Hepatocyte (in vitro differentiated cells): ENCODE results near the gene RPL35. TPM values are rescaled to one million over a fixed set of nuclear protein-coding genes. Genes with fewer than 3 reads are reported as not detected.

Source experiments
- DNase-seq: peaks from one replicate; pipeline ENCODE4 v3.0.0-alpha.2; 2016; ENCODE audit warnings: low spot score
- H2AFZ ChIP-seq: fragments of 200-600 bp; sonication (generic); 2 replicates; pipeline ENCODE4 v1.6.0; 2016; ENCODE audit warnings: antibody characterized with exemption, mild to moderate bottlenecking
- H3K27ac ChIP-seq: fragments of 200-600 bp; sonication (generic); 2 replicates; pipeline ENCODE4 v1.5.1; 2016; ENCODE audit warnings: mild to moderate bottlenecking
- H3K27me3 ChIP-seq: fragments of 200-600 bp; sonication (generic); 2 replicates; pipeline ENCODE4 v1.6.1; 2016
- H3K36me3 ChIP-seq: fragments of 200-600 bp; sonication (generic); replicated peaks from 2 replicates; pipeline ENCODE4 v1.5.1; 2016; ENCODE audit warnings: low read depth; ENCODE audit not compliant: insufficient read depth
- H3K4me1 ChIP-seq: fragments of 200-600 bp; sonication (generic); 2 replicates; pipeline ENCODE4 v1.5.1; 2016; ENCODE audit warnings: mild to moderate bottlenecking, moderate library complexity; ENCODE audit not compliant: insufficient read depth
- H3K4me2 ChIP-seq: fragments of 200-600 bp; sonication (generic); 2 replicates; pipeline ENCODE4 v1.6.0; 2016
- H3K4me3 ChIP-seq: fragments of 200-600 bp; sonication (generic); 2 replicates; pipeline ENCODE4 v1.5.1; 2016; ENCODE audit warnings: mild to moderate bottlenecking
- H3K79me2 ChIP-seq: fragments of 200-600 bp; sonication (generic); 2 replicates; pipeline ENCODE4 v1.6.0; 2017; ENCODE audit warnings: mild to moderate bottlenecking
- H3K9me2 ChIP-seq: fragments of 200-600 bp; sonication (generic); replicated peaks from 2 replicates; pipeline ENCODE4 v1.6.0; 2017; ENCODE audit warnings: mild to moderate bottlenecking; ENCODE audit not compliant: insufficient read depth
- H3K9me3 ChIP-seq: fragments of 200-600 bp; sonication (generic); 2 replicates; pipeline ENCODE4 v1.5.1; 2016; ENCODE audit warnings: low read depth, mild to moderate bottlenecking
- H4K20me1 ChIP-seq: fragments of 200-600 bp; sonication (generic); 2 replicates; pipeline ENCODE4 v1.6.0; 2016; ENCODE audit warnings: mild to moderate bottlenecking; ENCODE audit not compliant: insufficient read depth, poor library complexity, severe bottlenecking
- CTCF ChIP-seq: fragments of 200-600 bp; sonication (generic); IDR thresholded peaks from 2 replicates; pipeline ENCODE4 v1.5.1; 2016; ENCODE audit warnings: antibody characterized with exemption, mild to moderate bottlenecking; ENCODE audit not compliant: poor library complexity
- EZH2 ChIP-seq: fragments of 200-600 bp; sonication (generic); IDR thresholded peaks from 2 replicates; pipeline ENCODE4 v1.6.1; 2016; ENCODE audit warnings: antibody characterized with exemption, mild to moderate bottlenecking, borderline replicate concordance
- EZH2phosphoT487 ChIP-seq: fragments of 200-600 bp; sonication (generic); IDR thresholded peaks from one replicate; pipeline ENCODE4 v1.6.1; 2018; ENCODE audit warnings: antibody characterized with exemption, mild to moderate bottlenecking, low read depth, moderate library complexity; ENCODE audit not compliant: unreplicated experiment, severe bottlenecking
- WGBS: methylation state at CpG from one replicate; pipeline ENCODE4 v1.1.6; 2016; ENCODE audit warnings: low lambda C conversion rate; ENCODE audit errors: missing lambda C conversion rate; 5-methylcytosine and 5-hydroxymethylcytosine counted together
- polyA plus RNA-seq: library from polyadenylated mRNA; unstranded; fragments of >200 nt; fragmentation: Nextera tagmentation; extraction: Ambion mirVana; gene quantifications from 2 replicates; pipeline ENCODE4 v1.2.1, GENCODE V29; 2016
- total RNA-seq: library from RNA; depleted of rRNA; stranded (reverse); fragments of >200 nt; gene quantifications from 2 replicates; pipeline ENCODE4 v1.2.3, GENCODE V29; 2014

The RPL35 gene
- total and polyA plus RNA-seq, 2 experiments from 2014 or later: 927 to 1,257 TPM

- no peaks in the 10 kb centered on the region for H4K20me1 ChIP-seq
- no peak for TF ChIP-seq EZH2phosphoT487
- no peak for TF ChIP-seq EZH2
- TF ChIP-seq CTCF: no peak
- no peak for DNase-seq
- 96% methylated on average over 9 of the region's 9 CpGs for WGBS
- peaks cover 7% of the 10 kb centered on the region for H3K4me1 ChIP-seq
- no peak overlapping the region for H3K4me2 ChIP-seq
- no peaks in the 10 kb centered on the region for H3K36me3 ChIP-seq
- H3K27ac ChIP-seq: no peak overlapping the region
- no peak overlapping the region for H3K4me3 ChIP-seq
- no peaks in the 10 kb centered on the region for H3K9me3 ChIP-seq
- no peak overlapping the region for H2AFZ ChIP-seq
- no peaks in the 10 kb centered on the region for H3K27me3 ChIP-seq
- no peaks in the 10 kb centered on the region for H3K79me2 ChIP-seq
- H3K9me2 ChIP-seq: no peaks in the 10 kb centered on the region
Observed at GRCh38 chr9:124899845-124900244, 38.1 kb upstream of the RPL35 start.

DNA sequence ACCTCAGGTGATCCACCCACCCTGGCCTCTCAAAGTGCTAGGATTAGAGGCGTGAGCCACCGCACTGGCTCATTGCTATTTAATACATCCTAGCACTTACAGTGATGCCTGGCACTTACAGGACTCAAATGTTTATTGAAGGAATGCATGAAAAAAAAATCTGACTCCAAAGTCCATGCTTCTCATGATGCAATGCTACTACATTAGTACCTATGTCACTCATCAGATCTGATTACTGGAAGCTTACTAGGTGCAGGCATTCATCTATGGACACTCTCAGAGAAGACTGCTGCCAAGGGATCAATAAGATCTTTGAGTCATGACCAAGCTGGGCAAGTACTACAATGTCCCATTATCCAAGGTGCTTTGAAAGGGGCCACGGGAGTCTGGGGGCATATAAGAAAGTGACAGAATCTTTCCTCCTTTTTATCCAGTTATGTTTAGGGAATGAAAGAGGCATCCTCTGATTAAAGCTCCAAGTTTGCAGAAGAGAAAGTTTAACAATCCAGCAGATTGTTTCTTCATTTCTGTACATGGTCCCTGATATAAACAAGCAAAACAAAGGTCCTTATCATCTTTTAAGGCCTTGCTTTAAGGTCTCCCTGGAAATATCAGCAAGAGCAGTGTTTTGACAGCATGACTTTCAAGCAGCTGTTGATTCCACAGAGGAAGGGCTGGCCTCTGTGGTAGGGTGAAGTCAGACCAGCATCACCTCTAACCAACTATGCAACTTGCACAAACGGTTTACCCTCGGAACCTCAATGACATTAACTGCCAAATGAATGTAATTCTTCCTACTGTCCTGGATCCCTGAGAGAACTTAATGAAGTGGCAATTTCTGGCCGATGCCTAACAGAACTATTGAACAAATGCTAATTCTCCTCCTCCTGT is 36.1 kb upstream of the RPL35 start:
- Histone ChIP-seq H3K79me2 (no peaks in the 10 kb centered on the region), H3K4me2 (no peak overlapping the region), H3K4me3 (no peak overlapping the region), H3K4me1 (peaks cover 7% of the 10 kb centered on the region), H3K27me3 (no peaks in the 10 kb centered on the region), H3K9me3 (no peaks in the 10 kb centered on the region), H3K27ac (peak overlapping the region; percentile 69), H3K9me2 (no peaks in the 10 kb centered on the region), H2AFZ (no peak overlapping the region), H3K36me3 (no peaks in the 10 kb centered on the region), H4K20me1 (no peaks in the 10 kb centered on the region)
- no peak for TF ChIP-seq EZH2phosphoT487
- no peak for TF ChIP-seq CTCF
- TF ChIP-seq EZH2: no peak
- 93% methylated on average over 6 of the region's 6 CpGs for WGBS
- peak; percentile 57 for DNase-seq

GRCh38 chr9:124894741-124895170 is 33.0 kb upstream of the RPL35 start:
- TF ChIP-seq CTCF (peak; percentile 51), EZH2 (no peak), EZH2phosphoT487 (no peak)
- Histone ChIP-seq H3K9me2 (no peaks in the 10 kb centered on the region), H3K27ac (no peak overlapping the region)

More at GRCh38 chr9:124894741-124895170, 33.0 kb upstream of the RPL35 start:
- Histone ChIP-seq H3K4me1 (peaks cover 7% of the 10 kb centered on the region), H3K4me3 (no peak overlapping the region), H3K27me3 (no peaks in the 10 kb centered on the region), H4K20me1 (no peaks in the 10 kb centered on the region), H3K4me2 (no peak overlapping the region), H3K9me3 (no peaks in the 10 kb centered on the region), H3K36me3 (no peaks in the 10 kb centered on the region), H3K79me2 (no peaks in the 10 kb centered on the region), H2AFZ (no peak overlapping the region)
- peak; percentile 42 for DNase-seq
